Kidney epithelial cell (primary cell): Measurements from ENCODE around the gene WDR90. TPM values are rescaled to one million over a fixed set of nuclear protein-coding genes. Genes with fewer than 3 reads are reported as not detected.

Experiments
- DNase-seq: peaks from one replicate; pipeline ENCODE4 v3.0.0-alpha.2; 2010; ENCODE audit warnings: low read depth
- H3K27me3 ChIP-seq: 2 replicates; pipeline ENCODE4 v1.6.0; 2011; ENCODE audit warnings: low read length; ENCODE audit not compliant: control insufficient read depth, insufficient read depth
- H3K36me3 ChIP-seq: 2 replicates; pipeline ENCODE4 v1.5.1; 2011; ENCODE audit warnings: low read length; ENCODE audit not compliant: control insufficient read depth, insufficient read depth
- H3K4me3 ChIP-seq: 2 replicates; pipeline ENCODE4 v1.5.1; 2011; ENCODE audit warnings: low read depth, mild to moderate bottlenecking, control low read depth, low read length
- total RNA-seq: library from RNA; depleted of rRNA; stranded (reverse); fragments of >200 nt; gene quantifications from 2 replicates; pipeline ENCODE4 v1.2.3, GENCODE V29; 2015
- TF ChIP-seq, protein P1 (sequence below): IDR thresholded peaks from 2 replicates; pipeline ENCODE4 v1.5.1; 2011; ENCODE audit warnings: mild to moderate bottlenecking, moderate library complexity, low read length, control low read depth, inconsistent platforms; ENCODE audit not compliant: insufficient read depth, poor library complexity, severe bottlenecking

WDR90 gene
- total RNA-seq, 1 donor from 2014 or later: 17.0 TPM

DNA sequence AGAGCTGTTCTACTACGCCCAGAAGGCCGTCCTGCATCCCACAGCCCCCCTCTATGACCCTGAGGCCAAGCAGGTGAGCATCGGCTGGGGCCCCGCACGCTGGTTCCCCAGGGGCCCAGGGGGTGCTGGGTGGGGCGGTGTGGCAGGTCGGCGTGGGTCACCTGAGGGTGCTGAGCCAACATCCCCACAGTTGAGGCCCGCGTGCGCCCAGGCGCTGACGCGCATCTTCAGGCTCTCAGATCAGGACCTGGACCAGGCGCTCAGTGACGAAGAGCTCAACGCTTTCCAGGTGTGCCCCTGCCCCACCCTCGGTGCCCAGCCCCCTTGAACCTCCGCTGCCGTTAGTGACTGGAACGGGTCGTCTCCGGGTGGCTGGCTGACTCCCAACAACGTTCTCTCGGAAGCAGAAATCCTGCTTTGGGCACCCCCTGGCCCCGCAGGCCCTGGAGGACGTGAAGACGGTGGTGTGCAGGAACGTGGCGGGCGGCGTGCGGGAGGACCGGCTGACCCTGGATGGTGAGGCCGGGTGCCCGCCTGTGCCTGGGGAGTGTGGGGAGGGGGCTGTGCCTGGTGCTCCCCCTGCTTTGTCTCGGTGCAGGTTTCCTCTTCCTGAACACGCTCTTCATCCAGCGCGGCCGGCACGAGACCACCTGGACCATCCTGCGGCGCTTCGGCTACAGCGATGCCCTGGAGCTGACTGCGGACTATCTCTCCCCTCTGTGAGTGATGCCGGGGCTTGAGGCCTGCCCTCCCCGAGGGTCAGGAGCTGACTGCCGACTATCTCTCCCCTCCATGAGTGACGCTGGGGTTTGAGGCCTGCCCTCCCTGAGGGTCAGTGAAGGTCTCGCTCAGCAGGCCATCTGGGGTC is 21.6 kb downstream of the WDR90 start:
- DNase-seq: no peak
- no peak overlapping the region for H3K4me3 ChIP-seq
- H3K27me3 ChIP-seq: peaks cover 2% of the 10 kb centered on the region
- TF ChIP-seq, protein P1, sequence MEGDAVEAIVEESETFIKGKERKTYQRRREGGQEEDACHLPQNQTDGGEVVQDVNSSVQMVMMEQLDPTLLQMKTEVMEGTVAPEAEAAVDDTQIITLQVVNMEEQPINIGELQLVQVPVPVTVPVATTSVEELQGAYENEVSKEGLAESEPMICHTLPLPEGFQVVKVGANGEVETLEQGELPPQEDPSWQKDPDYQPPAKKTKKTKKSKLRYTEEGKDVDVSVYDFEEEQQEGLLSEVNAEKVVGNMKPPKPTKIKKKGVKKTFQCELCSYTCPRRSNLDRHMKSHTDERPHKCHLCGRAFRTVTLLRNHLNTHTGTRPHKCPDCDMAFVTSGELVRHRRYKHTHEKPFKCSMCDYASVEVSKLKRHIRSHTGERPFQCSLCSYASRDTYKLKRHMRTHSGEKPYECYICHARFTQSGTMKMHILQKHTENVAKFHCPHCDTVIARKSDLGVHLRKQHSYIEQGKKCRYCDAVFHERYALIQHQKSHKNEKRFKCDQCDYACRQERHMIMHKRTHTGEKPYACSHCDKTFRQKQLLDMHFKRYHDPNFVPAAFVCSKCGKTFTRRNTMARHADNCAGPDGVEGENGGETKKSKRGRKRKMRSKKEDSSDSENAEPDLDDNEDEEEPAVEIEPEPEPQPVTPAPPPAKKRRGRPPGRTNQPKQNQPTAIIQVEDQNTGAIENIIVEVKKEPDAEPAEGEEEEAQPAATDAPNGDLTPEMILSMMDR: no peak
- H3K36me3 ChIP-seq: no peaks in the 10 kb centered on the region

DNA sequence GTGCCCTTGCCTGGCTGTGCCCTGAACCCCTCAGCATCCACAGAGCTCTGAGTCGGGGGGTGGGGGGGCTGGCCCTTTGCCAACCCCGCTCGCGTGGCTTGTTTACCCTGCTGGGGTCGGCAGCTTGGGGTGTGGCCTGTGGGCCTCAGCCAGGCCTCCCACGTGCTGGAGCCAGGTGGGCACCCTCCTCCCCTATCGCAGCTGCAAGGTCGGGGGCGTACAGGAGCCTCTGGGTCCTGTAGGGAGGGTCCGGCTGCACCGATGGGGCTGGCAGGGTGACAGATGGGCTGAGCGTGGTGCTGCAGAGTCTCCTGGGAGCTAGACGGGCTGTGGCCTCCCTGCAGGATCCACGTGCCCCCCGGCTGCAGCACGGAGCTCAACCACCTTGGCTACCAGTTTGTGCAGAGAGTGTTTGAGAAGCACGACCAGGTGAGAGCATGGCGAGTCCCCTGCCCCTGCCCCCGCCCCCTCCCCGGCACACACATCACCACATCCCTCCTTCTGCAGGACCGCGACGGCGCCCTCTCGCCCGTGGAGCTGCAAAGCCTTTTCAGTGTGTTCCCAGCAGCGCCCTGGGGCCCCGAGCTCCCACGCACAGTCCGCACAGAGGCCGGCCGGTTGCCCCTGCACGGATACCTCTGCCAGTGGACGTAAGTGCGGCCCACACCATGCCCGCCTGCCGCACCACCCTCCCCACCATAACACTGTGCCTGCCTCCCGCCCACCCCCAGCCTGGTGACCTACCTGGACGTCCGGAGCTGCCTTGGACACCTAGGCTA is 22.4 kb downstream of the WDR90 start:
- Histone ChIP-seq H3K27me3 (peaks cover 9% of the 10 kb centered on the region), H3K4me3 (no peak overlapping the region), H3K36me3 (no peaks in the 10 kb centered on the region)
- no peak for DNase-seq
- TF ChIP-seq, protein P1: no peak

DNA sequence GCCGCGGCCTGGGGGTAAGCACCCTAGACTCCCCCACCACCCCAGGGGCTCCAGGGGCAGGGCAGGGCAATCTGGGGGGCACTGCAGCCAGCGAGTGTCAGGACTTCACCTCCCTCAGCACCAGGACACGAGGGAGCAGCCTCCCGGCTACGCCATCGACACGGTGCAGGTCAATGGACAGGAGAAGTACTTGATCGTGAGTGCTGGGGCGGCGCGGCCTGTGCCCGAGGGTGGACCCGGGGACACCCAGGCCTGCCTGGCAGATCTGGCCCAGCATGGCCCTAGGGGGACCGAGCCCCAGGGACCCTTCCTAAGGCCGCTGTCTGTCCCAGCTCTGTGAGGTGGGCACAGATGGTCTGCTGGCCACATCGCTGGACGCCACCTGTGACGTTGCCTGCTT is 23.2 kb downstream of the WDR90 start:
- Histone ChIP-seq H3K27me3 (peaks cover 15% of the 10 kb centered on the region), H3K4me3 (no peak overlapping the region), H3K36me3 (no peaks in the 10 kb centered on the region)
- no peak for DNase-seq
- TF ChIP-seq, protein P1: no peak

DNA sequence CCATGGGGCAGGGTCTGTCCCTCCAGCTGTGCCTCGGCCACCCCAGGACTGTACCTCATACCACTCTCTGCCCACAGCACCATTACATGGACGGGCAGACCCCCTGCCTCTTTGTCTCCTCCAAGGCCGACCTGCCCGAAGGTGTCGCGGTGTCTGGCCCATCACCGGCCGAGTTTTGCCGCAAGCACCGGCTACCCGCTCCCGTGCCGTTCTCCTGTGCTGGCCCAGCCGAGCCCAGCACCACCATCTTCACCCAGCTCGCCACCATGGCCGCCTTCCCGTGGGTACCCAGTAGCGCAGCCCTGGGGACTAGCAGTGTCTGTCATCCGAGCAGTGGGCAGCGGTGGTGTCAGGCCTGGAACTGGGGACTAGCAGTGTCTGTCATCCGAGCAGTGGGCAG is 23.7 kb downstream of the WDR90 start:
- TF ChIP-seq, protein P1: no peak
- DNase-seq: no peak
- H3K4me3 ChIP-seq: no peak overlapping the region
- no peaks in the 10 kb centered on the region for H3K36me3 ChIP-seq
- peaks cover 20% of the 10 kb centered on the region for H3K27me3 ChIP-seq

DNA sequence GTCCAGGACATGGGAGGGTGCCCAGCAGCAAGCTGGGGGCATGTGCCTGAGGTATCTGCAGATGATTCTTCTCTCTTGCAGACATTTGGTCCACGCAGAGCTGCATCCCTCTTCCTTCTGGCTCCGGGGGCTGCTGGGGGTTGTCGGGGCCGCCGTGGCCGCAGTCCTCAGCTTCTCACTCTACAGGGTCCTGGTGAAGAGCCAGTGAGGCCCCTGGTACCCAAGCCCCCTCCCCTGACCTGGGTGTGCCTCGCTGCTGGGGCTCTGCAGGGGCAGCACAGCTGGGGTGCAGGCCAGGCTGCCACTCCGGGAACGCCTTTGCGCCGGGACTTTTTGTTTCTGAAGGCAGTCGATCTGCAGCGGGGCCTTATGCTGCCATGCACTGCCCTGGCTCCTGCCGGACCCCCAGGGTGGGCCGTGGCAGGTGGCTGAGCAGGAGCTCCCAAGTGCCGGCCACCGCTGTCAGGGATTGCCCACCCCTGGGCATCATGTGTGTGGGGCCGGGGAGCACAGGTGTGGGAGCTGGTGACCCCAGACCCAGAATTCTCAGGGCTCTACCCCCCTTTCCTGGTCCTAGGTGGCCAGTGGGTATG is 24.3 kb downstream of the WDR90 start:
- H3K27me3 ChIP-seq: peaks cover 21% of the 10 kb centered on the region
- TF ChIP-seq, protein P1: no peak

More for the DNA sequence above, 24.3 kb downstream of the WDR90 start:
- Histone ChIP-seq H3K4me3 (no peak overlapping the region), H3K36me3 (no peaks in the 10 kb centered on the region)
- DNase-seq: no peak
